Right ventricle myocardium inferior (tissue), 1 donor: ENCODE results near the gene L3MBTL4. TPM values are rescaled to one million over a fixed set of nuclear protein-coding genes. Genes with fewer than 3 reads are reported as not detected.

Experiments
- ATAC-seq: fragments of 200-7000 bp; cut with Tn5 transposase; one replicate; pipeline ENCODE4 v1.9.1; 2020; ENCODE audit warnings: mild to moderate bottlenecking, moderate library complexity
- DNase-seq: peaks from one replicate; pipeline ENCODE4 v3.0.0; 2021; ENCODE audit errors: missing footprints
- intact Hi-C: fragments of 100-400 bp; cut with DNase I; formaldehyde crosslinking; loops from one replicate; pipeline ENCODE4 v1.11.0; 2022
- total RNA-seq: library from RNA; stranded (reverse); fragmentation: NEBNext Ultra II Directional; extraction: Animal tissue kit (Norgen Biotek cat#: 25700); gene quantifications from one replicate; pipeline ENCODE4 v1.2.1, GENCODE V29; 2021
- donor health status: DM: no; HTN: yes; CAD: no; lungs with severe emphysema.

Gene L3MBTL4
- total RNA-seq, 1 donor from 2014 or later, result 1.1 TPM

DNA sequence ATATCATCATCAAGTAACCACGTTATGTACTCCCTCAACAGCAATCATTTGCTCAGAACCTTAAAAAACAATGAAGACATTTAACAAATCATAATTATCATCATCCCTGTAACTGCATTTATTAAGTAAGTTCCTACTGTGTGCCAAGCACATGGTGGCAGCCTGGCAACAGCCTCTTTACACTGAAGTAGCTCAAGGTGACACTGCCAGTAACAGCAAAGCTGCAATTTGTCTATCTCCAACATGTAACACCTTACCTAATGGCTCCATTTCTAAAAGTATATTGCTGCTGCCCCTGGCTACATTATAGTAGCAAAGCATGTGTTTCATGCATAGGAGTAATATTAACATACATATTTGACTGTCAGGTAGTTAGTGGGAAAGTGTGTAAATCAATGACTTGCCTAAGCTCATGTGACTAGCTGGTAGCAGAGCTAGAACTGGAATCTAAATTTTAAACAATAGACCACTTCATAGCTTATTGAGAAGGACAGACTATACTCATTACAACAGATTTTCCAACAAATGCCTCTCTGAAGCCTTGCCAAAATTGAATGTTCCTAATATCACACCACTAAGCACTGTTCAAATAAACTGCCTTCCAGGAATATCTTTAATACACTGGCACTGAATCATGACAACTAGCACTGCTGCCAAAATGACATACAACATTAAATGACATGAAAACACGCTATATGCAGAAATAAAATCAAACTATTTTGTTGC lies 86.7 kb downstream of the L3MBTL4 start:
- DNase-seq (no peak), ATAC-seq (no peak)
- intact Hi-C loops, result no loop called here

DNA sequence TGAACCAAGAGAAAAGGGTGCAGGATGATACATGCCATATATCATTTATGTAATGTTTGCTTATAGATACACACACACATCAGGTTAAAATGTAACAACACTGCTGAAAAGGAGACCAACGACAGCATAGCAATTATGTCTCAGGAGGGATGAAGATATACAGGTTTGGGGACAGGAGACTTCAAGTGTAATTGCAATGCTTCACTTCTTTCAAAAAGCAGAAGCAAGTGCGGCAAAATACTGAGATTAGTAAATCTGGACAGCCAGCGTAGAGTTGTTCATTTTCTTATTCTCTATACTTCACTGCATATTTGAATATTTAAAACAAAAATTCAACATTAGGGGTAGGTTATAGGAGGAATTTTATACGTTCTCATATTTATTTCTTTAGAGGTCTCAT lies 87.2 kb downstream of the L3MBTL4 start:
- ATAC-seq, result no peak
- intact Hi-C loops, result no loop called here
- no peak for DNase-seq

GRCh38 chr18:6326566-6326965 lies 88.1 kb downstream of the L3MBTL4 start:
- intact Hi-C loops, result no loop called here

GRCh38 chr18:6323319-6323889 lies 91.3 kb downstream of the L3MBTL4 start:
- DNase-seq (no peak), ATAC-seq (no peak)
- intact Hi-C loops, result no loop called here

More at GRCh38 chr18:6326566-6326965, 88.1 kb downstream of the L3MBTL4 start:
- no peak for ATAC-seq
- no peak for DNase-seq

GRCh38 chr18:6315517-6316331 lies 99.0 kb downstream of the L3MBTL4 start:
- intact Hi-C loops, result no loop called here
- no peak for ATAC-seq

GRCh38 chr18:6313415-6313814 lies 101.3 kb downstream of the L3MBTL4 start:
- ATAC-seq (no peak), DNase-seq (no peak)
- intact Hi-C loops, result no loop called here

More at GRCh38 chr18:6315517-6316331, 99.0 kb downstream of the L3MBTL4 start:
- no peak for DNase-seq

GRCh38 chr18:6311456-6312215 lies 103.1 kb downstream of the L3MBTL4 start:
- DNase-seq, result no peak
- intact Hi-C loops, result no loop called here
- ATAC-seq, result no peak

GRCh38 chr18:6310714-6311113 lies 104.0 kb downstream of the L3MBTL4 start:
- intact Hi-C loops, result no loop called here

DNA sequence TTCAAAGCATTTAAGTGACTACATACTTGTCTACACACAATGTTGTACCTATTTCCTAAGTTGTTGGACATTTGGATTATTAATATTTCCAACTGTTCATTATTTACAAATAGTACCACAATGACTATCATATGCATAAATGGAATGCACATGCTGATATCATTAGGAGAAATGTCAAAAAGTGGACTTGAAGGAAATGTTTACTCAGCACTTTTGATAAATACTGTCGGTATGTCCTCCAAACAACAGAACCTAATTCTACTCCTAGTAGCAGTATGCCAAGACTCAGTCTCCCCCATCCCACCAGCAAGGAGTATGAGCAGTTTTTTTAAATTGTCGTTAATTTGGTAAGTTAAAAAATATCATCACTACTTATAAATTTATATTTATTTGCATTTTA lies 116.8 kb downstream of the L3MBTL4 start:
- ATAC-seq (no peak), DNase-seq (no peak)
- intact Hi-C loops, result no loop called here

More at GRCh38 chr18:6310714-6311113, 104.0 kb downstream of the L3MBTL4 start:
- ATAC-seq (no peak), DNase-seq (no peak)

DNA sequence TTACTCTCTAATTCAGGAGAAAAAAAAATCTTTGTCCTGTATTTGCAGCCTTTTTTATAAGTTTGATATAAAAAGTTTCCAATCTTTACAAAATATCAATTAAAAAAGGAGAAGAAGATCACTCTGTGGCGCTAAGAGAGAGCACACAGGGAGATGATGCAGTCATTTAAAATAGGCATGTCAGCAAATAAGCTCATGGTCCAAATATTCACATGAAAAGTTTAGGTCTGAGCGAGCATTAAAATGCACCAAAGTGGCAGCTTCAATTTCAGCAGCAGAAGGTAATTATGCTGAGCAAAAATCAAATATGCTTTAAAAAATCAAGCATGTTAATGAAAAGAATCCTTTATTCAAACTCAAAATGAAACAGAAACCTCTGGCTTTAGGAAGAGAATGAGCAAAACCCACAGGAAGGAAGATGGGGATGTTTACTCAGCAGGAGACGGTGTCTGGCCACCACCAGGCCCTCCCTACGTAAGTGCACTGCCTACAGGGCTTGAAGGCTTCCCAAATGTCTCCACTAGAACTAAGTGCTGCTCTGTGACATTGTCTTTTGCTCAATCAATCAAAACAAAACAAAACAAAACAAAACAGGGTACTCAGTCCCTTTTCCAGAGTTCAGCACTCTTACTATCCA lies 120.4 kb downstream of the L3MBTL4 start:
- DNase-seq (no peak), ATAC-seq (no peak)
- intact Hi-C loops, result no loop called here

GRCh38 chr18:6289843-6290242 lies 124.9 kb downstream of the L3MBTL4 start:
- DNase-seq (no peak), ATAC-seq (no peak)
- intact Hi-C loops, result no loop called here

DNA sequence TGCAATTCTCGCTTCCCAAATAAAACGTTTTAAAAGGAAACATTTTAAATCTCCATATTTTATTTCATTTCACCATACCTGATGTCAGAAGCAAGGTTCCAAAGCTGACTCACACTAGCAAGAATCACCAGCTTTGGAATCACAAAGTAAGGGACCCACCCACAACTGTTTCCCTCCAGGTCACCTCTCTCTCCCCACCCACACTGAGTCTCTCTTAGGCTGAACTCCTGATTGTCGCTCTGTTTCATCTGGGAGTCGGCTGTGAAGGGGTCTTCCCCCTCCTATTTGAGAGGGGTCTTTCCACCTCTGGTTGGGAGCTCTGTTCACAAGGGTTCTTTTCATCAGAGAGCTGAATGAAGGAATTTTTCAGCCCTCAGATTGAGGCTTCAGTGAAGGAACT lies 128.1 kb downstream of the L3MBTL4 start:
- intact Hi-C loops, result no loop called here
- DNase-seq, result no peak
- no peak for ATAC-seq

DNA sequence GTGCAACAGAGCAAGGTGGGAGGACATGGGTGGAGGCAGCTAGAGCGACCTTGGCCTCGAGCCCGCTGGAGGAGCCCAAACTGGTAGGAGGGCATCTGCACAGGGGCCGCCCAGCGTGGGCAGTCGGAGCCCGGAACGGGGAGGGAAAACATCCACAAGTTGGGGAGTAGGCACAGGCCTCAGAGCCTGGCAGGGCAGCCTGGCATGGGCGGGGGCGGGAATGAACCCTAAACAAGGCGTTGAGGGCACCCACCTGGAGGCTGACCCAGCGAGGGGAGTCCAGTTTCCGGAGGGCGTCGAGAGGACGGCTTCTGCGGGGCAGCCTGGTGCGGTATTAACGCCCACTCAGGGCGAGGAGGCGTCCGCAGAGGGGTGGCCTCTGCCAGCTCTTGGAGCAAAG lies 129.9 kb downstream of the L3MBTL4 start:
- ATAC-seq (no peak), DNase-seq (no peak)
- intact Hi-C loops, result no loop called here

GRCh38 chr18:6284300-6284699 lies 130.4 kb downstream of the L3MBTL4 start:
- no peak for ATAC-seq
- DNase-seq, result no peak
- intact Hi-C loops, result no loop called here

DNA sequence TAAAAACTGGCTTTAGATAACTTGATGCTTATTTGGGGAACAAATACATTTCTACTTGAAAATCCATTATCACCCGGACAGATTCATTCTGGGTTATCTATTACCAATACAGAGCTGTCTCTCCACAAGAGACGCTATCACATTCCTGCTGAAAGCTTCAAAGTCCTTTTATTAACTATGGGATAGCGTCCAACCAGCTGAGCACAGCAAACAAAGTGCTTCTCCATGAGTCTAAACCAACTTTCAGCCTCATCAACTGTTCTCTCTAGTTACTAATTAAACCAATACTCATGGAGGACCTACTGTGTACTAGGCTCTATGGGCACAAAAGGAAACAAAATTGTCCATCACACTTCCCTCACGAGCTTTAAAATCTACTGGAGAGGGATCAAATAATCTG lies 132.8 kb downstream of the L3MBTL4 start:
- ATAC-seq (no peak), DNase-seq (no peak)
- intact Hi-C loops, result no loop called here

DNA sequence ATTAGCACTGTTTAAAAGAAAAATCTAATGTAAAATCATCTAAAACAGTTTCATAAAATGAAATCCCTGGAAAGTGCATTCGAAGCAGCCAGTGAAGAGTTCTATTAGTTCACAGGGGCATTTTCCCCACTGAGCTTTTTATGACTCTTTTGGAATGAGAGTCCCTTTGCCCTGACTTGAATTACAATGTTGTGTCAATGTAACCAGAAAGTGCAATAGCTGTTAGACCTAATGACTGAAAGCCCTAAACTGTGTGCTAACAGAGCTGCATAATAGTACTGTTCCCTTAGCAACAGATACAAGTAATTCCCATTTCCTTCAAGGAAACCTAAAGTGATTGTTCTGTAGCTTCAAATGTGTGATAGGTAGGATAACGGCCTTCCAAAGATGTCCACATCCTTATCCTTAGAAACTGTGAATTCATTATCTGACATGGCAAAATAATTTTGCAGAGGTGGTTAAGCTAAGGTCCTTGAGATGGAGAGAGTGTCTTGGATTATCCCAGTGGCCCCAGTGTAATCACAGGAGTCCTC lies 134.4 kb downstream of the L3MBTL4 start:
- intact Hi-C loops, result no loop called here
- ATAC-seq, result no peak
- no peak for DNase-seq

- intact Hi-C loops, result no loop called here
- ATAC-seq (no peak), DNase-seq (no peak)
Observed at GRCh38 chr18:6279308-6279707, 135.4 kb downstream of the L3MBTL4 start.

- DNase-seq, result no peak
- intact Hi-C loops, result no loop called here
- ATAC-seq, result no peak
Observed at GRCh38 chr18:6273423-6273822, 141.3 kb downstream of the L3MBTL4 start.
